Right atrium auricular region (tissue), 2 donors: ENCODE measurements around the gene ARHGEF9. TPM values are rescaled to one million over a fixed set of nuclear protein-coding genes. Genes with fewer than 3 reads are reported as not detected.

Experiments
- DNase-seq: peaks from one replicate; pipeline ENCODE4 v3.0.0-alpha.2; 2019; ENCODE audit warnings: low spot score
- H3K27ac ChIP-seq, 2 donors: fragments of 200-600 bp; sonication (generic); 1 replicate in 1 of 2; 2 replicates in 1 of 2; pipeline ENCODE4 v1.5.1; 2016 to 2019
- H3K27me3 ChIP-seq, 2 donors: fragments of 200-600 bp; sonication (generic); one replicate each; pipeline versions ENCODE4 v1.5.1 to v1.6.0; 2017 to 2019
- H3K36me3 ChIP-seq: fragments of 200-600 bp; sonication (generic); one replicate; pipeline ENCODE4 v1.5.1; 2016
- H3K4me1 ChIP-seq, 2 donors: fragments of 200-600 bp; sonication (generic); one replicate each; pipeline versions ENCODE4 v1.5.1 to v1.6.0; 2017 to 2019
- H3K4me3 ChIP-seq, 2 donors: fragments of 200-600 bp; sonication (generic); 1 replicate in 1 of 2; 2 replicates in 1 of 2; pipeline ENCODE4 v1.5.1; 2017 to 2019; ENCODE audit warnings: mild to moderate bottlenecking in 1 of 2, moderate library complexity in 1 of 2
- H3K9me3 ChIP-seq, 2 donors: fragments of 200-600 bp; sonication (generic); one replicate each; pipeline ENCODE4 v1.5.1; 2019
- total RNA-seq, 2 donors: library from RNA; depleted of rRNA; stranded (reverse); fragments of >200 nt; gene quantifications; one replicate each; pipeline ENCODE4 v1.1.0, GENCODE V29; 2016
- TF ChIP-seq, protein P1 (sequence below), 2 donors: fragments of 200-600 bp; sonication (generic); IDR thresholded peaks; one replicate each; pipeline ENCODE4 v1.5.1; 2019; ENCODE audit warnings: antibody characterized with exemption in 2 of 2

ARHGEF9 gene
- total RNA-seq, 2 donors from 2014 or later: 57.7 to 125 TPM

DNA sequence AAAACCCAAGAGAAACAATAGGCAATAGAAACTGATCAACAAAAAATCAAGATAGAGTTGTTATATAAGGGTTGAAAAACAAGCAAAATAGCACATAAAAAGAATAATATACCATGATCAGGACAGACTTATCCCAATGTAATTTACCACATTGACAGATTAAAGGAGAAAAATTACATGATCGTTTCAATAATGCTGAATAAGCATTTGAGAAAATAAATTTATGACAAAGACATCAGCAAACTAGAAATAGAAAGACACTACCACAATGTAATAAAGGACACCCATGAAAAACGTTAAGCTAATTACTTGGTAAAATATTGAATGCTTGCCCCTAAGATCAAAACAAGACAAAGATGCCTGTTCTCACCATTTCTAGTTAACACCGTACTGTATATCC, 105.6 kb downstream of the ARHGEF9 start:
- Histone ChIP-seq H3K9me3 (peaks cover 0 to 16% of the 10 kb centered on the region in 2 donors), H3K27ac (no peak overlapping the region), H3K27me3 (no peaks in the 10 kb centered on the region), H3K4me1 (no peaks in the 10 kb centered on the region), H3K4me3 (no peak overlapping the region), H3K36me3 (peaks cover 7% of the 10 kb centered on the region)
- TF ChIP-seq, protein P1, sequence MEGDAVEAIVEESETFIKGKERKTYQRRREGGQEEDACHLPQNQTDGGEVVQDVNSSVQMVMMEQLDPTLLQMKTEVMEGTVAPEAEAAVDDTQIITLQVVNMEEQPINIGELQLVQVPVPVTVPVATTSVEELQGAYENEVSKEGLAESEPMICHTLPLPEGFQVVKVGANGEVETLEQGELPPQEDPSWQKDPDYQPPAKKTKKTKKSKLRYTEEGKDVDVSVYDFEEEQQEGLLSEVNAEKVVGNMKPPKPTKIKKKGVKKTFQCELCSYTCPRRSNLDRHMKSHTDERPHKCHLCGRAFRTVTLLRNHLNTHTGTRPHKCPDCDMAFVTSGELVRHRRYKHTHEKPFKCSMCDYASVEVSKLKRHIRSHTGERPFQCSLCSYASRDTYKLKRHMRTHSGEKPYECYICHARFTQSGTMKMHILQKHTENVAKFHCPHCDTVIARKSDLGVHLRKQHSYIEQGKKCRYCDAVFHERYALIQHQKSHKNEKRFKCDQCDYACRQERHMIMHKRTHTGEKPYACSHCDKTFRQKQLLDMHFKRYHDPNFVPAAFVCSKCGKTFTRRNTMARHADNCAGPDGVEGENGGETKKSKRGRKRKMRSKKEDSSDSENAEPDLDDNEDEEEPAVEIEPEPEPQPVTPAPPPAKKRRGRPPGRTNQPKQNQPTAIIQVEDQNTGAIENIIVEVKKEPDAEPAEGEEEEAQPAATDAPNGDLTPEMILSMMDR (IDR thresholded peaks at IDR 0.05): no peak
- no peak for DNase-seq

DNA sequence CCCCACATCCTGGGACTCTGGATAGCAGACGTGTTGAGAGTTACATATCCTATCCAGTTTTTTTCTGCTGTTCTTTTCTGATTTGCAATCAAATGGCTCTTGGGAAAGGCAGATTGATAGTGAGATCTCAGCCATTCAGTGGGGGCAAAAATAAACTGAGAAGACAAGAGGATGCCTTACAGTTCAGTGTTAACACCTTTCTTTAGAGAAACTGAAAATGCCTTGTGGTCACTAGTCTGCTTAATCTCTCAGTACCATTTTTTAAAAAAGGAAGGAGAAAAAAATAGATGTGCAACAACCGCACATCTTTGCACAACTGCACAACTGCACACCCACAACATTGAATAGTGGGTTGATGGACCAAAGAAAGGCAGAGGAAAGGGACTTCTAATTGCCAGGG, 109.3 kb downstream of the ARHGEF9 start:
- no peaks in the 10 kb centered on the region for H3K27me3 ChIP-seq
- peaks cover 29% of the 10 kb centered on the region for H3K36me3 ChIP-seq
- H3K9me3 ChIP-seq: no peaks in the 10 kb centered on the region
- no peak overlapping the region for H3K4me3 ChIP-seq
- H3K27ac ChIP-seq: no peak overlapping the region
- TF ChIP-seq, protein P1 (IDR thresholded peaks at IDR 0.05): no peak
- DNase-seq: no peak
- no peaks in the 10 kb centered on the region for H3K4me1 ChIP-seq

DNA sequence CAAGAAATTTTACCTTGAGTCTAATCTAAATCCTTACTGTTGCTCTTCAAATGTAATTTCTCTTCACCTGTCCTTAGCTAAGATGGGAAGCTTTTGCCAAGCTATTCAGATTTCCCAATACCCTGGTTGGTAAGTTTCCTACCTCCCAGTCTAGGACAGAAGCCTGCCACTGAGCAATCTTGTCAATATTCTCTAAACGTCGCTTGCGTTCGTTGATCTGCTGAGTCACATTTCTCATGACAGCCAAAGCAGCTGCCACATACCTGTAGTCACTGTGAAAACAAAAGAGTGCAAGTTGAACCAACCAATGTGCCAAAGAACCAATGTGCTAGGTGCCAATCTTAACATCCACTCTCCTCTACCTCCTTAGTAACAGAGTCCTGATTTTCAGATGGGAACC, 111.1 kb downstream of the ARHGEF9 start:
- no peak overlapping the region for H3K4me3 ChIP-seq
- no peaks in the 10 kb centered on the region for H3K27me3 ChIP-seq
- DNase-seq: no peak
- no peak overlapping the region for H3K27ac ChIP-seq
- H3K36me3 ChIP-seq: peaks cover 29% of the 10 kb centered on the region
- TF ChIP-seq, protein P1 (IDR thresholded peaks at IDR 0.05): no peak
- H3K9me3 ChIP-seq: no peaks in the 10 kb centered on the region
- H3K4me1 ChIP-seq: no peaks in the 10 kb centered on the region

DNA sequence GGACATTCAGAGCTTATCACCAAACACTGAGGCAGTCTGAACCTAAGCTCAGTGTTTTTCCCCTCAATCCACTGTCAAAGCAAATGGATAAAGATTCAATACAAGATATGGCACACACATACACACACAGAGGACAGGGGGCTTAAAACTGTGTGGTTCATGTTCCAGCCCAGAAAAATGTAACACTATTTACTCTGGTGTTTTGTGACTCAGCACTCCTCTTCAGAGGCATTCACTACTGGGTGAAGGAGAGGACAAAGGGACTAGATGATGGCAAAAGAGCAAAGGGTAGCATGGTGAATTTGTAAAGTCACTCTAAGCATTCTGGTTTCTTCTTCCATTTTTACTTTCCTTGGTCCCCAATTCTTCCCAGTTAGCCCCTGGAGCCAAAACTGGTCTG, 120.3 kb downstream of the ARHGEF9 start:
- Histone ChIP-seq H3K27ac (peak overlapping the region in 1 of 2 donors; percentile 52), H3K9me3 (peaks cover 0 to 7% of the 10 kb centered on the region in 2 donors), H3K4me3 (no peak overlapping the region), H3K4me1 (no peaks in the 10 kb centered on the region), H3K36me3 (peaks cover 12% of the 10 kb centered on the region), H3K27me3 (no peaks in the 10 kb centered on the region)
- DNase-seq: no peak
- TF ChIP-seq, protein P1 (IDR thresholded peaks at IDR 0.05): no peak

DNA sequence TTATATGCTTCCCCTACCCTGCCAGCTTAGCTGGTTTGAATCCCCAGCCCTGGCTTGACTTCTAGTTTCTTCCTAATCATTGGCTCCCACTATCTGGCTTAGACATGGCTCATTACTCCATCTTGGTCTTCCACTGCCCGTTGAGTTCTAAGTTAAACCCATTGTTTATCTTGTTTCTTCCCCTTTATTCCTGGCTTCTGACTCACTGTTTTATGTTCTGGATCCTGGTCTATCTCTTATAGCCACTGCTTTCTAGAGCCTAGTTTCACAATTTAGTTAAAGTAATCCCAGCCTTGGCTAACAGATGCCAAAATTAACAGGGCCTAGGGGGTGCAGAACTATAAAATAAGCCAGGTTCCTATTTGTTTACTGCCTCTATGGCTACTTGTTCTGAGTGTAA, 120.9 kb downstream of the ARHGEF9 start:
- DNase-seq: no peak
- TF ChIP-seq, protein P1 (IDR thresholded peaks at IDR 0.05): no peak
- peak overlapping the region in 1 of 2 donors; percentile 52 for H3K27ac ChIP-seq
- H3K4me1 ChIP-seq: no peaks in the 10 kb centered on the region
- no peak overlapping the region for H3K4me3 ChIP-seq
- H3K27me3 ChIP-seq: no peaks in the 10 kb centered on the region
- H3K9me3 ChIP-seq: peaks cover 0 to 7% of the 10 kb centered on the region in 2 donors
- H3K36me3 ChIP-seq: peaks cover 12% of the 10 kb centered on the region

DNA sequence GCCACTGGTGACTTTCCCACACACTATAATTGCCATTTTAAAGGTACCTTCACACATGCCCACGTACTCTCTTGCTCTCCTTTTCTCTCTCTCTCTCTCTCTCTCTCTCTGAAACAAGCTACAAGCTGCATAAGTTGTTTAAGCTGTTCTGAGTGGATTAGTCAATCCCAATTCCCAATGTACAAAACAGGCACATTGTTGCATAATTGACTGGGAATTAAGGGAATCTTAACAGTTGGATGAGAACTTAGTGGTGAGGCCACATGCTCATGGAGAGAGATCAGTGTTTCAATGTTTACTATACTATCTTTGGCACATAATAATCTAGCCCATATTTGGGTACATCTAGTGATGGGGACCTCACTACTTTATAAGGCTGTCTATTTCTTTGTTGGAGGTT, 123.3 kb downstream of the ARHGEF9 start:
- peaks cover 0 to 9% of the 10 kb centered on the region in 2 donors for H3K4me1 ChIP-seq
- H3K27ac ChIP-seq: peak overlapping the region in 1 of 2 donors; percentile 87
- peaks cover 0 to 2% of the 10 kb centered on the region in 2 donors for H3K9me3 ChIP-seq
- DNase-seq: no peak
- H3K27me3 ChIP-seq: no peaks in the 10 kb centered on the region
- H3K4me3 ChIP-seq: no peak overlapping the region
- TF ChIP-seq, protein P1 (IDR thresholded peaks at IDR 0.05): no peak
- peaks cover 12% of the 10 kb centered on the region for H3K36me3 ChIP-seq
